Activated naive CD4-positive, alpha-beta T cell (primary cell): ENCODE data around the gene DNMT3B.

Source experiments
- DNase-seq, 4 experiments: peaks; one replicate each; lab custom pipeline; 2025; lab: John Stamatoyannopoulos, UW

The DNMT3B gene

GRCh38 chr20:32823737-32824588 is 61.8 kb downstream of the DNMT3B start:
- DNase-seq, result no peak

GRCh38 chr20:32828029-32828680 is 66.0 kb downstream of the DNMT3B start:
- no peak for DNase-seq

DNA sequence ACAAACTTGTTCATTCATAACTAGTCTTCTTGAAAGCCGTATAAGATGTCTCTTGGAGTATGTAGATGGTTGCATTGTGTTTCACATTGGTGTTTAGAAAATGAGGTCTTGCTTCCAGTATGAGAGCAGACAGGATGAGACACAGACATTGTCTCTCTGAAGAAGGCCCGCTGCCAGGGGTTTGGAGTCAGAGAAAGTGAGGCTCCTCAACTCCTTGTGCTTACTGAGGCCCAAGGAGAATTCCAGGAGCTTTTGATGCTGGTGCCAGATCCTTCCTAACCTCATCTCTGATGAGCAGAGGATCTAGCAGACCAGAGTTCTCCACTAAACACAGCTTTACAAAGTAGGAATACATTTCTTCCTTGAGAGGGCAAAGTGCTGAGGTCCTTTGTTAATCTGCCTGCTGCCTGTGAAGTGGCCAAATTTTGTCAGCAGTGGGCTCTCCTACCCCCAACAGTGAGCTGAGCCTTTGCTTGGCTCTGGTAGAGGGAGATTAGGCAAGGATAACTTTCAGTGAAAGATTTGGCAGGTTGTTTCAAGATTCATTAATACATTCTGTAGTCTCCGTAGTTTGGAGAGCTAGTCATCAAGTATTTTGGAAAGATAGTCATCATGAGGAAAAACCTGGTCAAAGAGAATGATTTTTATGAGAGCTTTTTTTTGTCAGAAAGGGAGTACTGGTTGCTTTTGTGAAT is 67.3 kb downstream of the DNMT3B start:
- DNase-seq, result no peak

DNA sequence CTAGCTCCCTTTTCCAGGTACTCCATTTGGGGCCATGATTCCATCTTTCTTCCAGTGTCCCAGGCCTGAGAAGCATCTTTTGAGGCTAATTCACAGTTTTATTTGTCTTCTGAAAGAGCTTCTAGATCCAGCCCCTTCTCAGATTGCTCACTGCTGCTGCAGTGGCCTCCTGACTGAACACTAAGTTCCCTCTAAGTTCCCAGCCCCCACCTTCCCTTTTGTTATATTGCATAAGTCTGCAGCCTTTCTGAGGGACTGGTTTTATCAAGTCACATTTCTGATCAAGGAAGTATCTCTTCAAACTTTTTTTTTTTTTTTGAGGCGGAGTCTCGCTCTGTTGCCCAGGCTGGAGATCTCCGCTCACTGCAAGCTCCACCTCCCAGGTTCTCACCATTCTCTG is 68.3 kb downstream of the DNMT3B start:
- no peak for DNase-seq

DNA sequence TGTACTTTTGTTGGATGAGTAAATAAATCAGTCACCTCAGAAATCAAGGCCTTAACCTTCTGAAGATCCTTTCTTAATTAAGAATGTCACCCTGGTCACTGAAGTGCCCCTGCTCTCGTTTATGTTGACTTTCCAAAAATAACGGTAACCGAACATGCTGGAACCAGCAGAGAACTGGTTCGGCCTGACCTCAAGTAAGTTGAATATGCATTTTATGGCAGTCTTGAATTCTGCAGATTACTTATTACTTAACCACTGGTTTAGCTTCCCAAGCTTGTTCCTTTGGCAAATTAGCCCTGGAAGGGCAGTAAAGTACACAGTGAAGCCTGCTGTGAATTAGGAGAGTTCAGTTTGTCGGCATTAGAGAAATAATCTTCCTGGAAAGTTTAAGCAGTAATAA is 69.8 kb downstream of the DNMT3B start:
- no peak for DNase-seq

DNA sequence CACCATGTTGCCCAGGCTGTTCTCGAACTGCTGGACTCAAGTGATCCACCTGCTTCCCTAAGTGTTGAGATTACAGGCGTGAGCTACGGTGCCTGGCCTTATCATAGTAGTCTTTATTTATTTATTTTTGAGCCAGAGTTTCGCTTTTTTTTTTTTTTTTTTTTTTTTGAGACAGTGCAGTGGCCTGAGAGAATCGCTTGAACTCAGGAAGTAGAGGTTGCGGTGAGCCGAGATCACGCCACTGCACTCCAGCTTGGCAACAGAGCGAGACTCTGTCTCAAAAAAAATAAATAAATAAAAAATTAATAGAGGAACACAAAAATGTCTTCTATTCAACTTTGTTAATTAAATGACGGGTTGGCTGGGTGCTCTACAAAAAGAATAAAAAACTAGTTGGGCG is 70.5 kb downstream of the DNMT3B start:
- DNase-seq, result no peak

GRCh38 chr20:32834972-32835371 is 72.8 kb downstream of the DNMT3B start:
- no peak for DNase-seq

GRCh38 chr20:32837157-32837556 is 75.0 kb downstream of the DNMT3B start:
- no peak for DNase-seq

- no peak for DNase-seq
These were observed 77.2 kb downstream of the DNMT3B start for GRCh38 chr20:32839227-32839981.

- no peak for DNase-seq
These were observed 77.7 kb downstream of the DNMT3B start for GRCh38 chr20:32839982-32840285.

- DNase-seq, result no peak
These were observed 79.0 kb downstream of the DNMT3B start for GRCh38 chr20:32841174-32841573.

- DNase-seq, result no peak
These were observed 79.4 kb downstream of the DNMT3B start for GRCh38 chr20:32841632-32842031.

DNA sequence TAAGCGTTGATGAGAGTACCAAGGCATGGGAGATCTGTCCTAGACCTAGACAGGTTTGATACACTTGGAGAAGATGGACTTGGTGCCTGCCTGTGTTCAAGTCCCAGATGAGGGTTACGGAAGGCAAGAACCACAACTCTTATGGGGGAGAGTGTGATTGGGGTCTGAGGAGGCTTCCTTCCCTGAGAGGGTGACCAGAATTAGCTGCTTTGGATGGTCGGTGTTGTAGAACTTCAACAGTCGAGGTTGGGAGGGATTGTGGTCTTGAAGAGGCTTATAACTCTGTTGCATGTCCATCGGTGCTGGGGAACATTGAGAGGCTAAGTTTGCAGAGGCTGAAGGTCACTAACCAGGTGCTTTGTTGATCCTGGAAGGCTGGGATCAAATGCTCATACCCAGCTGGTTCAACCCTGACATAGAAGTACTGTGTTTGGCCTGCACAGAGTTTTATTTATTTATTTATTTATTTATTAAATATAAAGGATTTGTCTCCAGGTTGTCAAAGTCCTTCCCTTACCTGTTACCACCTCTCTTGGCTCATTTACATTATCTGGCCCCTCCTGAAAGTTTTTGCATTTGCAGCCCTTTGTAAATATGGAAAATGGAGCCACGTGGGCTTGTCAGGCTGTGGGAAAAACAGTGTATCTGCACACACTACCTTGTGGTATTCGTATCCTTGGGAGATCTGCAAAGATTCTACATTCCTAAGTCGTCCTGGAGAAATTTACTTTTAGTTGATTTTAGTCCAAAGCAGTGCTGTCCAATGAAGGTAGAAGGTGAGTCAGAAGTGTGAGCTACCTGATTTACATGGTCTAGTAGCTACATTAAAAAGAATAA is 80.7 kb downstream of the DNMT3B start:
- DNase-seq, result no peak

- DNase-seq, result no peak
These were observed 83.6 kb downstream of the DNMT3B start for GRCh38 chr20:32845786-32846185.

DNA sequence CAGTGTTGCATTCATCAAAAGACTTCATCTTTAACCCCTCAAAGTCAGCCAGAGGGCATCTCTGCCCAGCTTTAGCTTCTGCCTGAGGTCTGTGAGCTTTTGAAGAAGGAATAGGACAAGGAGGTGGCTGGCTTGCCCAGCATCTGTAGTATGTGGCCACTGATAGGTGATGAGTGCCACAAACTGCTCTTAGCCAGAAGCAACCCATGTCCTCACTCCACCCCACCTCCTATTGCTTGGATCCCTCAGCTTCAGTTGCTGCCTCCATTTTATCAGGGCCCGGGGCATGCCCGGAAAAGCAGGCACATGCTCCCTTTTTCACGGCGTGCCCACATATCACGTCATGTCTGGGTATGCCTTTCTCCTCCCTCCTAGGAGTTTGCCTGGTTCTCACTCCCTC is 84.7 kb downstream of the DNMT3B start:
- no peak for DNase-seq

DNA sequence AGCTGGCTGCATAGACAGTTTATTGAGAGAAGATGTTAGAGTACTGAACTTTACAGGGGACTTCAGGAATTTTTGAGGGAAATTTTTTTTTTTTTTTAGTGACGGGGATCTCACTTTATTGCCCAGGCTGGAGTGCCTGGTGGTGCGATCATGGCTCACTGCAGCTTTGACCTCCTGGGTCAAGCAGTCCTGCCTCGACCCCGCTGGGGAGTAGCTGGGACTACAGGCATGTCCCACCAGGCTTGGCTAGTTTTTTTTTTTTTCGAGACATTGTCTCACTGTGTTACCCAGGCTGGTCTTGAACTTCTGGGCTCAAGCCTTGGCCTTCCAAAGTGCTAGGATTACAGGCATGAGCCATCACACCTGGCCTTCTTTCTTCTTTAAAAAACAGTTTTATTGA is 85.8 kb downstream of the DNMT3B start:
- no peak for DNase-seq

DNA sequence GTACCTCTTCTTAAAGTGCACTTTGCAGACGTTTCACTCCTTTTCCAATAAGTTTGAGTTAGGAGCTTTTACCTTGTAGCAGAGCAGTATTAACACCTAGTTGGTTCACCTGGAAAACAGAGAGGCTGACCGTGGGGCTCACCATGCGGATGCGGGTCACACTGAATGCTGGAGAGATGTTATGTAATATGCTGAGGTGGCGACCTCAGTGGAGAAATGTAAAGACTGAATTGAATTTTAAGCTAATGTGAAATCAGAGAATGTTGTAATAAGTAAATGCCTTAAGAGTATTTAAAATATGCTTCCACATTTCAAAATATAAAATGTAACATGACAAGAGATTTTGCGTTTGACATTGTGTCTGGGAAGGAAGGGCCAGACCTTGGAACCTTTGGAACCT is 86.7 kb downstream of the DNMT3B start:
- DNase-seq, result no peak

- DNase-seq, result no peak
These were observed 87.4 kb downstream of the DNMT3B start for GRCh38 chr20:32849577-32849976.

DNA sequence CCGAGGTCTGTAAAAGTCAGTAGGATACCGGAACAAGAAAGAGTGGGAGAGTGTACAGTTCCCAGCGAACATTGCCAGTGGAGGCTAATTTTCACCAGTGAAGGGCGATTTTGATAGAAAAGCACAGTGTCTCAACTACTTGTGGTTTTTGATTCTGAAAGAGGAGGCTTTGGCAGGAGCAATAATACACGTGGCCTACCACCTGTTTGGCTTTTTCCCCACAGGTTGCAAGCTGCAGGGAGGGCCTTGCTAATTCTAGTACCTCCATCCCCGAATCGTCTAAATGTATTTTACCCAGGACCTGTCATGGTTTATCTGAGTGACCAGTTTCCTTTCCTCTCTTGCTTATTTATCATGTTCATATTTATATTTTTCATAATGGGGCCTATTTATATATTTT is 93.2 kb downstream of the DNMT3B start:
- DNase-seq, result no peak

DNA sequence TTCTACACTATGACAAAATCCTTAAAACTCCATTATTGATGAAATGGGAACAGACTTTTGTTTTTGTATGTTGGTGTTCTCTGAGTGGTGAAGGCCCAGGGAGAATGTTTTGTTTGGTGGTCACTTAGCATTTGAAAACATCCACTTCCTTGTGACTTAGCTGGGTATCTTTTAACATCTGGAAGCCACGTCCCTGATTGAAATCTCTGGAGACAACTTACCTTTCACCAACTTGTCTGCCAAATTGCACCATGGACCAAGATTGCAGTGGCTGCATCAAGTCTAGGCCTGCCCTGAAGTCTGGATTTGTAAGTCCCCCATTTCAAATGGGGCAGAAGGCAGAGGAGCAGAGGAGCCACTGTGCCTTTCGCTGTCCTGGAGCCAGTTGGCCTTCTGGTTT is 96.0 kb downstream of the DNMT3B start:
- no peak for DNase-seq
